A549 (cell line): Measurements from ENCODE around the gene SEL1L3.

Experiments used
- CHD2 ChIP-seq: fragments of 150-350 bp; IDR thresholded peaks from 2 replicates; pipeline ENCODE4 v1.6.1; 2014; ENCODE audit warnings: low read length; ENCODE audit not compliant: partially characterized antibody
- CHD4 ChIP-seq: fragments of 200-600 bp; sonication (generic); IDR thresholded peaks from 2 replicates; pipeline ENCODE4 v1.6.1; 2016; ENCODE audit warnings: antibody characterized with exemption, mild to moderate bottlenecking, borderline replicate concordance
- EP300 ChIP-seq, 2 experiments: fragments of >200 bp; sonication (Bioruptor Twin); formaldehyde crosslinking; IDR thresholded peaks; 2 replicates in 1 of 2; 3 replicates in 1 of 2; pipeline ENCODE4 v1.6.1; 2016 to 2017
- FOSL2 ChIP-seq, 2 experiments: fragments of 450-650 bp in 1 of 2; fragments of >200 bp in 1 of 2; sonication (Bioruptor Twin) in 1 of 2; formaldehyde crosslinking; IDR thresholded peaks; 2 replicates each; pipeline versions ENCODE4 v1.5.0 to v1.6.1; 2016 to 2020; ENCODE audit warnings: mild to moderate bottlenecking in 1 of 2, moderate library complexity in 1 of 2
- HOXA7 ChIP-seq: fragments of 250-450 bp; sonication (Bioruptor Pico); IDR thresholded peaks from 2 replicates; pipeline ENCODE4 v1.5.0; 2020; ENCODE audit warnings: mild to moderate bottlenecking, moderate library complexity
- MAFK ChIP-seq: fragments of 450-650 bp; IDR thresholded peaks from 2 replicates; pipeline ENCODE4 v1.6.1; 2014; ENCODE audit not compliant: partially characterized antibody
- PHF8 ChIP-seq: fragments of 200-600 bp; sonication (generic); IDR thresholded peaks from 2 replicates; pipeline ENCODE4 v1.6.1; 2016; ENCODE audit warnings: low read depth, mild to moderate bottlenecking, antibody characterized with exemption, moderate library complexity, borderline replicate concordance
- RFX5 ChIP-seq: fragments of 450-650 bp; IDR thresholded peaks from 2 replicates; pipeline ENCODE4 v1.7.1; 2014; ENCODE audit warnings: antibody characterized with exemption, mild to moderate bottlenecking, moderate library complexity
- SREBF2 ChIP-seq: fragments of 450-650 bp; IDR thresholded peaks from 2 replicates; pipeline ENCODE4 v1.6.1; 2014; ENCODE audit warnings: mild to moderate bottlenecking, moderate library complexity
- TF ChIP-seq, protein P1 (sequence below): fragments of >200 bp; sonication (Bioruptor Twin); formaldehyde crosslinking; IDR thresholded peaks from 3 replicates; pipeline ENCODE4 v1.5.1; 2016
- TF ChIP-seq, protein P2 (sequence below): fragments of 450-650 bp; IDR thresholded peaks from 2 replicates; pipeline ENCODE4 v1.6.1; 2014; ENCODE audit warnings: antibody characterized with exemption
- TF ChIP-seq, protein P3 (sequence below): fragments of 250-450 bp; sonication (Bioruptor Pico); IDR thresholded peaks from 2 replicates; pipeline ENCODE4 v1.5.0; 2021; ENCODE audit warnings: mild to moderate bottlenecking, moderate library complexity, borderline replicate concordance

DNA sequence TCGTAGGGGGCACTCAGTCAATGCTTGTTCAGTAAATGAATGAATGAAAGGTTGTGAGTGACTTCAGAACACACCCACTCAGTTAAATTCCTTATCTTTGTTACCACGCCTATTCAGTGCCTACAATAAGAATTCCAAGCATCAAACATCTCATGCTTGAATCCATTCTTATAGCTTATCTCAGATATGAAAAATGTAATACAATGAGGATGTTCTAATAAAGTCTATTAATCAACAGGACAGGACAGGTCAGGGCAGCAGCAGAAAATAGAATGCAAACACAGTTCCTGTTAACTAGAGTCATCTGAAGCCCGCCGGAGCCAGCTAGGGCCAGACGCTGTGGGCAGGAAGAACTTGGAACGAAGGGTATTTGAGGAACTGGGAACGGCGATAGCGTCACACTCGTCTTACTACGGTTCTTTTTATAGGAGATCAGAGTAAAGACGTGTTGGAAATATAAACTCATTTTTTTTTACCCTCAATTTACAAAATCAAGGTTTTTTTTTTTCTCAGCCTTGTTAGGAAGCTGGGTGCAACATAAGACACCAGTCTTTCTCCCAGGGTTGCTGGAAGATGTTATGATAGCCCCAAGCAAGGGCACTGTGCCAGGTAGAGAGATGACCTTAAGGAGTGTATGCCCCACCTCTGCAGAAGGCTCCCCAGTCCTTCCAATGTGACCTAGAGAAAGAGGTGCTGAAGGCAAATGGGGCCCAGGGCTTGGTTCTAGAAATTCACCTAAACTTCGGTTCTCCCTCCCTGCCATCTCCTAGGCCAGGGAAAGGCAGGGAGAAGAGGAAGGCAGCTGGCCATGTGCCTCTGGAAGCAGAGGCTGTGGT lies 48.3 kb downstream of the SEL1L3 start:
- no peak for TF ChIP-seq CHD2
- TF ChIP-seq, protein P1, sequence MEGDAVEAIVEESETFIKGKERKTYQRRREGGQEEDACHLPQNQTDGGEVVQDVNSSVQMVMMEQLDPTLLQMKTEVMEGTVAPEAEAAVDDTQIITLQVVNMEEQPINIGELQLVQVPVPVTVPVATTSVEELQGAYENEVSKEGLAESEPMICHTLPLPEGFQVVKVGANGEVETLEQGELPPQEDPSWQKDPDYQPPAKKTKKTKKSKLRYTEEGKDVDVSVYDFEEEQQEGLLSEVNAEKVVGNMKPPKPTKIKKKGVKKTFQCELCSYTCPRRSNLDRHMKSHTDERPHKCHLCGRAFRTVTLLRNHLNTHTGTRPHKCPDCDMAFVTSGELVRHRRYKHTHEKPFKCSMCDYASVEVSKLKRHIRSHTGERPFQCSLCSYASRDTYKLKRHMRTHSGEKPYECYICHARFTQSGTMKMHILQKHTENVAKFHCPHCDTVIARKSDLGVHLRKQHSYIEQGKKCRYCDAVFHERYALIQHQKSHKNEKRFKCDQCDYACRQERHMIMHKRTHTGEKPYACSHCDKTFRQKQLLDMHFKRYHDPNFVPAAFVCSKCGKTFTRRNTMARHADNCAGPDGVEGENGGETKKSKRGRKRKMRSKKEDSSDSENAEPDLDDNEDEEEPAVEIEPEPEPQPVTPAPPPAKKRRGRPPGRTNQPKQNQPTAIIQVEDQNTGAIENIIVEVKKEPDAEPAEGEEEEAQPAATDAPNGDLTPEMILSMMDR, result no peak
- TF ChIP-seq RFX5, result no peak
- TF ChIP-seq, protein P2, sequence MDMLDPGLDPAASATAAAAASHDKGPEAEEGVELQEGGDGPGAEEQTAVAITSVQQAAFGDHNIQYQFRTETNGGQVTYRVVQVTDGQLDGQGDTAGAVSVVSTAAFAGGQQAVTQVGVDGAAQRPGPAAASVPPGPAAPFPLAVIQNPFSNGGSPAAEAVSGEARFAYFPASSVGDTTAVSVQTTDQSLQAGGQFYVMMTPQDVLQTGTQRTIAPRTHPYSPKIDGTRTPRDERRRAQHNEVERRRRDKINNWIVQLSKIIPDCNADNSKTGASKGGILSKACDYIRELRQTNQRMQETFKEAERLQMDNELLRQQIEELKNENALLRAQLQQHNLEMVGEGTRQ, result no peak
- peak in 1 of 2 experiments; percentile 34; a peak in 1 of 5 replicates for TF ChIP-seq EP300 (IDR thresholded peaks at IDR 0.05)
- no peak for TF ChIP-seq PHF8
- TF ChIP-seq, protein P3, sequence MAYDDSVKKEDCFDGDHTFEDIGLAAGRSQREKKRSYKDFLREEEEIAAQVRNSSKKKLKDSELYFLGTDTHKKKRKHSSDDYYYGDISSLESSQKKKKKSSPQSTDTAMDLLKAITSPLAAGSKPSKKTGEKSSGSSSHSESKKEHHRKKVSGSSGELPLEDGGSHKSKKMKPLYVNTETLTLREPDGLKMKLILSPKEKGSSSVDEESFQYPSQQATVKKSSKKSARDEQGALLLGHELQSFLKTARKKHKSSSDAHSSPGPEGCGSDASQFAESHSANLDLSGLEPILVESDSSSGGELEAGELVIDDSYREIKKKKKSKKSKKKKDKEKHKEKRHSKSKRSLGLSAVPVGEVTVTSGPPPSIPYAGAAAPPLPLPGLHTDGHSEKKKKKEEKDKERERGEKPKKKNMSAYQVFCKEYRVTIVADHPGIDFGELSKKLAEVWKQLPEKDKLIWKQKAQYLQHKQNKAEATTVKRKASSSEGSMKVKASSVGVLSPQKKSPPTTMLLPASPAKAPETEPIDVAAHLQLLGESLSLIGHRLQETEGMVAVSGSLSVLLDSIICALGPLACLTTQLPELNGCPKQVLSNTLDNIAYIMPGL, result no peak
- no peak for TF ChIP-seq MAFK
- TF ChIP-seq CHD4, result no peak
- no peak for TF ChIP-seq SREBF2
- no peak for TF ChIP-seq FOSL2 (IDR thresholded peaks at IDR 0.05)
- TF ChIP-seq FOSL2 (CRISPR knock-in tag; IDR thresholded peaks at IDR 0.05), result peak; percentile 28; the same call in 1 of the 2 replicates
- TF ChIP-seq HOXA7 (CRISPR knock-in tag), result no peak
